Bronchial epithelial cell (primary cell): ENCODE data around the gene PISD. TPM values are rescaled to one million over a fixed set of nuclear protein-coding genes. Genes with fewer than 3 reads are reported as not detected.

Experiments
- DNase-seq: peaks from one replicate; pipeline ENCODE4 v3.0.0-alpha.2; 2010; ENCODE audit warnings: low read depth
- FAIRE-seq: peaks from 2 replicates; lab custom pipeline; 2011; peaks lifted over from hg19 to GRCh38; lab: Jason Lieb, UNC
- H3K27me3 ChIP-seq: 2 replicates; pipeline ENCODE4 v1.5.1; 2011; ENCODE audit warnings: low read length; ENCODE audit not compliant: control insufficient read depth, insufficient read depth
- H3K36me3 ChIP-seq: 2 replicates; pipeline ENCODE4 v1.5.1; 2011; ENCODE audit warnings: low read length; ENCODE audit not compliant: control insufficient read depth, insufficient read depth
- H3K4me3 ChIP-seq: 2 replicates; pipeline ENCODE4 v1.5.1; 2011; ENCODE audit warnings: mild to moderate bottlenecking, low read depth, low read length, control low read depth
- CTCF ChIP-seq: IDR thresholded peaks from 2 replicates; pipeline ENCODE4 v1.5.1; 2011; ENCODE audit warnings: mild to moderate bottlenecking, moderate library complexity, low read length, control low read depth, inconsistent platforms; ENCODE audit not compliant: insufficient read depth, severe bottlenecking
- total RNA-seq: library from RNA; depleted of rRNA; stranded (reverse); fragments of >200 nt; gene quantifications from 2 replicates; pipeline ENCODE4 v1.2.1, GENCODE V29; 2014

Gene PISD
- total RNA-seq, 1 donor from 2014 or later = 28.7 TPM

GRCh38 chr22:31604746-31605705 is 57.0 kb downstream of the PISD start:
- TF ChIP-seq CTCF = no peak
- peaks cover 2% of the 10 kb centered on the region for H3K36me3 ChIP-seq
- DNase-seq = no peak
- FAIRE-seq = peak; percentile 18
- H3K4me3 ChIP-seq = no peak overlapping the region
- no peaks in the 10 kb centered on the region for H3K27me3 ChIP-seq

DNA sequence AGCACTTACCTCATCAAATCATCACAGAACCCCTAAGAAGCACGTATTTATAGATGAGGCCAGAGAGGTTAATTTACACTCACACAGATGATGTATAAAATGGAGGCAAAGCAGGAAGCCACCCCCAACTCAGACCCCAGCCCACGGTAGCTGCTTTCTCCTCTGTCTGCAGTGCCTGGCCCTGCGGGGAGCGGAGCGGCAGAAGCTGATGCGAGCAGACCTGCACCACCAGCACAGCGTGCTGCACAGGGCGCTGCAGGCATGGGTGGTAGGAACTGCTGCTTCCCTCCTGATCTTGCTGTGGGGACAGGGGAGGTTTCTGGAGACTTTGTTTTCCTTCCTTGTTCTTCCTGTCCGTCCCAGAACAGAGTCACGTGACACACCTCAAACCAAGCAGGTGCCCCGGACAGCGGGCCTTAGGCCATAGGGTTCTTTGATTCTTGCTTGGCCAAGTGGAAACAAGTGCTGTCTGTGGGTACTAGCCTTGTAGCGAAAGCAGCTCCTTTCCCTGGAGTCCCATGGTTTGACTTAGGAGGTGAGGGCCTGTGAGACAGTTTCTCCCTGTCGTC is 57.8 kb downstream of the PISD start:
- no peak overlapping the region for H3K4me3 ChIP-seq
- no peaks in the 10 kb centered on the region for H3K27me3 ChIP-seq
- TF ChIP-seq CTCF = no peak
- peaks cover 2% of the 10 kb centered on the region for H3K36me3 ChIP-seq
- no peak for DNase-seq
- FAIRE-seq = no peak

DNA sequence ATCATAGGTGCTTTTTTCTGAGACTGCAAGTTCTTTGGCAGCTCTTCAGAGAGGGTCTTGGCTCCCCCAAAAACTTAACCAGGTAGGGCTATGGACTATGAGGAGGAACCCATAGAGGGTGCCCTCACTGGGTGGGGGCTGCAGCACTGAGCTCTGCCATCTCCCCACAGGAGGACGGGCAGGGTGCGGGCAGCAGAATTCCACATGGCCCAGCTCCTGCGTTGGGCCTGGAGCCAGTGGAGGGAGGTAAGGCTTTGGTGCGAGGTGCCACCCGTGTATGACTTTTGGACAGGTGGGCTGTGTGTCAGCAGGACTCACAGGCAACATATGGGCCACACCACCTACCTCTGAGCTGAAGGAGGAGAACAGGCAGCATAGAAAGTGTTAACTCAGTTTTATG is 58.4 kb downstream of the PISD start:
- Histone ChIP-seq H3K27me3 (no peaks in the 10 kb centered on the region), H3K4me3 (no peak overlapping the region), H3K36me3 (peaks cover 2% of the 10 kb centered on the region)
- no peak for TF ChIP-seq CTCF
- DNase-seq (no peak), FAIRE-seq (peak; percentile 28)

DNA sequence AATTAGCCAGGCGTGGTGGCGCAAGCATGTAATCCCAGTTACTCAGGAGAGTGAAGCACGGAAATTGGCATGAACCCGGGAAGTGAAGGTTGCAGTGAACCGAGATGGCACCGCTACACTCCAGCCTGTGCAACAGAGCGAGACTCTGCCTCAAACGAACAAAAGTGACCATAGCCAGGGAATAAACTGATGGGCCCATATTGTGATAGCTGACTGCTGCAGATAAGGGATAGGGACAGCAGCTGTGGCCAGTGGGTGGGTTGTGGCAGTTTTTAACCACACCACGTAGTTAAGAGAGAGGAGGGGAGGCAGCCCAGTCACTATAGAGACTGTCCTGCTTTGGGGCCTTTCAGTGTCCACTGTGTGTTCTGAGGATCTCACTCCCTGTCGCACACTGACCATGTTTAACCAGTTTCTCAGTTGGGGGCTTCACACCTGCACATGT is 58.9 kb downstream of the PISD start:
- H3K36me3 ChIP-seq = peaks cover 2% of the 10 kb centered on the region
- DNase-seq (no peak), FAIRE-seq (no peak)
- H3K4me3 ChIP-seq = no peak overlapping the region
- no peaks in the 10 kb centered on the region for H3K27me3 ChIP-seq
- no peak for TF ChIP-seq CTCF

GRCh38 chr22:31602259-31602952 is 59.6 kb downstream of the PISD start:
- Histone ChIP-seq H3K36me3 (peaks cover 2% of the 10 kb centered on the region), H3K4me3 (no peak overlapping the region), H3K27me3 (no peaks in the 10 kb centered on the region)
- no peak for FAIRE-seq
- TF ChIP-seq CTCF = no peak
- peak; percentile 27 for DNase-seq
